SK-N-MC (cell line): ENCODE results near the gene ADAMTSL1.

ENCODE experiments used
- EZH2 ChIP-seq: fragments of 200-600 bp; sonication (generic); IDR thresholded peaks from one replicate; pipeline ENCODE4 v1.6.1; 2017; ENCODE audit warnings: antibody characterized with exemption
- FOXP2 ChIP-seq: optimal IDR thresholded peaks from 2 replicates; pipeline ENCODE3; 2011; ENCODE audit warnings: mild to moderate bottlenecking, moderate library complexity; ENCODE audit not compliant: insufficient read depth; ENCODE audit errors: extremely low read length, control extremely low read depth
- POLR2AphosphoS5 ChIP-seq: IDR thresholded peaks from 2 replicates; pipeline ENCODE4 v1.6.1; 2012; ENCODE audit warnings: mild to moderate bottlenecking, low read depth, low read length, borderline replicate concordance

DNA sequence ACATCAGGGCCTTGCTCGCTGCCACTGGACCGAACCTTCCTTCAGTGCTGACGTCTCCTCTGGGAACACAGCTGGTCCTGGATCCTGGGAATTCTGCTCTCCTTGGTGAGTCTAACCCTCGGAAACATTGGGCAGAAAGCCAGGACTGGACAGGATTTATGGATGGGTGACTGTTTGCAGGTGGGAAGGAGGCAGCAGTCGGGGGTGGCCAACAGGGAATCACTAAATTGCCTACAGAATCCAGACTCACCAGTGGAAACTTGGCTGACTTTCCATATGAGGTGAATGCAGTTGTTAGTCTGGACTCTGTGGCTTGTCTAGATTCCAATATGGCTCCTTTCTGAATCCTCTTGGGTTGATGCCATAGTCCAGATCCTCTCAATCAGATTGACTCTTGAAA lies 355.9 kb downstream of the ADAMTSL1 start:
- TF ChIP-seq POLR2AphosphoS5 (no peak), EZH2 (no peak), FOXP2 (no peak)
